Pancreas (tissue), 10 donors: ENCODE measurements around the gene GNA12. TPM values are rescaled to one million over a fixed set of nuclear protein-coding genes. Genes with fewer than 3 reads are reported as not detected.

Experiments used
- ATAC-seq, 4 donors: fragments of 200-7000 bp; cut with Tn5 transposase; one replicate each; pipeline versions ENCODE4 v1.8.0 to v1.9.1; 2020; ENCODE audit warnings: mild to moderate bottlenecking in 4 of 4, moderate library complexity in 4 of 4
- DNase-seq, 6 donors: peaks; one replicate each; pipeline ENCODE4 v3.0.0-alpha.2; 2020
- FAIRE-seq: peaks from 2 replicates; lab custom pipeline; 2012; peaks lifted over from hg19 to GRCh38; lab: Jason Lieb, UNC
- H3K27ac ChIP-seq, 4 donors: fragments of 200-600 bp; sonication (generic); 1 replicate in 3 of 4; 2 replicates in 1 of 4; pipeline versions ENCODE4 v1.5.0 to v1.8.0; 2020
- H3K27me3 ChIP-seq, 4 donors: fragments of 200-600 bp; one replicate each; pipeline ENCODE4 v1.8.0; 2021
- H3K36me3 ChIP-seq, 3 donors: fragments of 200-600 bp; sonication (generic) in 1 of 3; one replicate each; pipeline versions ENCODE4 v1.5.0 to v1.8.0; 2020 to 2021
- H3K4me1 ChIP-seq, 3 donors: fragments of 200-600 bp; one replicate each; pipeline ENCODE4 v1.8.0; 2021
- H3K4me3 ChIP-seq, 4 donors: fragments of 200-600 bp; sonication (generic) in 2 of 4; one replicate each; pipeline versions ENCODE4 v1.5.0 to v1.8.0; 2020 to 2021
- H3K9me3 ChIP-seq, 4 donors: fragments of 200-600 bp; one replicate each; pipeline ENCODE4 v1.8.0; 2021
- WGBS, 2 donors: extraction: QIAGEN DNeasy Blood & Tissue Kit; methylation state at CpG; one replicate each; pipeline ENCODE4 v1.1.7; 2013; 5-methylcytosine and 5-hydroxymethylcytosine counted together
- intact Hi-C, 3 donors: fragments of 100-400 bp; cut with DNase I; formaldehyde crosslinking; loops; one replicate each; pipeline versions ENCODE4 v1.11.1 to v1.14.2; 2022
- polyA plus RNA-seq, 2 donors: library from polyadenylated mRNA; stranded (reverse); fragments of 200-250 nt; gene quantifications; one replicate each; pipeline ENCODE4 v1.2.3, GENCODE V29; 2013
- total RNA-seq, 6 donors: library from RNA; stranded (reverse); fragmentation: NEBNext Ultra II Directional in 4 of 6; extraction: Animal tissue kit (Norgen Biotek cat#: 25700) in 4 of 6; gene quantifications; one replicate each; pipeline versions ENCODE4 v1.2.1 to v1.2.4, GENCODE V29; 2021 to 2023
- TF ChIP-seq, protein P1 (sequence below), 4 donors: fragments of 200-600 bp; sonication (generic) in 3 of 4; IDR thresholded peaks; one replicate each; pipeline versions ENCODE4 v1.5.0 to v1.8.0; 2021; ENCODE audit warnings: antibody characterized with exemption in 4 of 4
- donor health status: healthy with polysubstance abuse.
- donor health status: DM: no; HTN: no; CAD: no; lungs with moderate emphysema.
- donor health status: DM: no; HTN: no; CAD: no.
- donor health status: control.
- donor health status: control.
- donor health status: Bipolar disorder and iron deficiency.
- donor health status: DM: yes; HTN: yes; CAD: no.
- donor health status: DM: no; HTN: no; CAD: no.
- donor health status: DM: no; HTN: no; CAD: no.
- donor health status: DM: yes; HTN: yes; CAD: no.

GNA12 gene
- total and polyA plus RNA-seq, 8 donors, result 7.5 to 23.0 (median 15.9) TPM

DNA sequence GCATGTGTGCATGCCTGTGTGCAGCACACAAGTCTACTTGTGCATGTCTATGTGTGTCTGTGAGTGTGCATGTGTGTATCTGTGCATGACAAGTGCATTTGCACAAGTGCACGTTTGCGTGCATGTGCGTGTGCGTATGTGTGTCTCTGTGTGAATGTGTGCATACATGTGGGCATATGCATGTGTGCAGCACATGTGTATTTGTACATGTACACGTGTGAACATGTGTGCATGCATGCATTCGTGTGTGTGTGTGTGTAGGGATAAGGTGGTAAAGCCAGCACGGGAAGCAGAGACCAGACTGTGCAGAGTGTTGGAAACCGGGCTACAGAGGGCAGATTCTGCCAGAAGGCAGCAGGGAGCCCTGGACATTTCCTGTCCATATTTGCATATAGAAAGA lies 35.9 kb upstream of the GNA12 start:
- no peak overlapping the region for H3K4me3 ChIP-seq
- ATAC-seq (no peak), DNase-seq (no peak), FAIRE-seq (no peak)
- no peaks in the 10 kb centered on the region for H3K9me3 ChIP-seq
- no peak overlapping the region for H3K27ac ChIP-seq
- no peaks in the 10 kb centered on the region for H3K4me1 ChIP-seq
- TF ChIP-seq, protein P1, sequence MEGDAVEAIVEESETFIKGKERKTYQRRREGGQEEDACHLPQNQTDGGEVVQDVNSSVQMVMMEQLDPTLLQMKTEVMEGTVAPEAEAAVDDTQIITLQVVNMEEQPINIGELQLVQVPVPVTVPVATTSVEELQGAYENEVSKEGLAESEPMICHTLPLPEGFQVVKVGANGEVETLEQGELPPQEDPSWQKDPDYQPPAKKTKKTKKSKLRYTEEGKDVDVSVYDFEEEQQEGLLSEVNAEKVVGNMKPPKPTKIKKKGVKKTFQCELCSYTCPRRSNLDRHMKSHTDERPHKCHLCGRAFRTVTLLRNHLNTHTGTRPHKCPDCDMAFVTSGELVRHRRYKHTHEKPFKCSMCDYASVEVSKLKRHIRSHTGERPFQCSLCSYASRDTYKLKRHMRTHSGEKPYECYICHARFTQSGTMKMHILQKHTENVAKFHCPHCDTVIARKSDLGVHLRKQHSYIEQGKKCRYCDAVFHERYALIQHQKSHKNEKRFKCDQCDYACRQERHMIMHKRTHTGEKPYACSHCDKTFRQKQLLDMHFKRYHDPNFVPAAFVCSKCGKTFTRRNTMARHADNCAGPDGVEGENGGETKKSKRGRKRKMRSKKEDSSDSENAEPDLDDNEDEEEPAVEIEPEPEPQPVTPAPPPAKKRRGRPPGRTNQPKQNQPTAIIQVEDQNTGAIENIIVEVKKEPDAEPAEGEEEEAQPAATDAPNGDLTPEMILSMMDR (IDR thresholded peaks at IDR 0.05), result no peak
- H3K27me3 ChIP-seq, result no peaks in the 10 kb centered on the region
- intact Hi-C loops, result no loop called here
- 67 to 78% methylated on average over 8 of the region's 8 CpGs for WGBS, 2 donors
- no peaks in the 10 kb centered on the region for H3K36me3 ChIP-seq

DNA sequence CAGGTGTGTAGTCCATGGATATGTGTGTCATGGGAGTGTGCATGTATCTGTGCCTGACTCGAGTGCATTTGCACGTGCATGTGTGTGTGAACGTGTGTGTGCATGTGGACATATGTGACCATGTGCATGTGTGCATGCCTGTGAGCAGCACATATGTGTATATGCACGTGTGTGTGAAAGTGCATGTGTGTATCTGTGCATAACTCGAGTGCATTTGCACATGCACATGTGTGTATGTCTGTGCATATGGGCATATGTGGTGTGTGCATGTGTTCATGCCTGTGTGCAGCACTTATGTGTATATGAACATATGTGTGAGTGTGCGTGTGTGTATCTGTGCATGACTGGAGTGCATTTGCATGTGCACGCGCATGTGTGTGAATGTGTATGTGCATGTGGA lies 35.2 kb upstream of the GNA12 start:
- DNase-seq, result no peak
- no peaks in the 10 kb centered on the region for H3K27me3 ChIP-seq
- H3K36me3 ChIP-seq, result no peaks in the 10 kb centered on the region
- FAIRE-seq, result no peak
- 85 to 88% methylated on average over 8 of the region's 8 CpGs for WGBS, 2 donors
- H3K4me3 ChIP-seq, result no peak overlapping the region
- H3K4me1 ChIP-seq, result no peaks in the 10 kb centered on the region
- H3K9me3 ChIP-seq, result no peaks in the 10 kb centered on the region
- intact Hi-C loops, result no loop called here
- TF ChIP-seq, protein P1 (IDR thresholded peaks at IDR 0.05), result no peak
- ATAC-seq, result no peak
- H3K27ac ChIP-seq, result no peak overlapping the region

DNA sequence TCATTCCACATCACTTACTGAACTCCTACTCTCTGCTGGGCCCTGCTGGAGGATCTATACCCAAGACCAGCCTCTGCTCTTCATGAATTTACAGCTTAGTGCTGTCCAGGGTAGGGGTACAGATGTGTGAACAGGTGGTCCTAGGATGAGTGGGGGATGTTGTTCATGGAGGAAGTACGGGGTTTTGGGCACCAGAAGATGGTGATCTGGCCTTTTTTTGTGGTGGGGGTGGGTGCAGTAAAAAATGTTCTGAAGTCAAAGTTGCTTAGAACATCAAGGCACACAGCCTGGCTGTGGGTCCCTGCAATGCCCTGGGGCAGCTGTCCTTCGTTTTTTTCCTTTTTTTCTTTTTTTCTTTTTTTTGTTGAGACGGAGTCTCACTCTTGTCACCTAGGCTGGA lies 34.2 kb upstream of the GNA12 start:
- no peak for DNase-seq

DNA sequence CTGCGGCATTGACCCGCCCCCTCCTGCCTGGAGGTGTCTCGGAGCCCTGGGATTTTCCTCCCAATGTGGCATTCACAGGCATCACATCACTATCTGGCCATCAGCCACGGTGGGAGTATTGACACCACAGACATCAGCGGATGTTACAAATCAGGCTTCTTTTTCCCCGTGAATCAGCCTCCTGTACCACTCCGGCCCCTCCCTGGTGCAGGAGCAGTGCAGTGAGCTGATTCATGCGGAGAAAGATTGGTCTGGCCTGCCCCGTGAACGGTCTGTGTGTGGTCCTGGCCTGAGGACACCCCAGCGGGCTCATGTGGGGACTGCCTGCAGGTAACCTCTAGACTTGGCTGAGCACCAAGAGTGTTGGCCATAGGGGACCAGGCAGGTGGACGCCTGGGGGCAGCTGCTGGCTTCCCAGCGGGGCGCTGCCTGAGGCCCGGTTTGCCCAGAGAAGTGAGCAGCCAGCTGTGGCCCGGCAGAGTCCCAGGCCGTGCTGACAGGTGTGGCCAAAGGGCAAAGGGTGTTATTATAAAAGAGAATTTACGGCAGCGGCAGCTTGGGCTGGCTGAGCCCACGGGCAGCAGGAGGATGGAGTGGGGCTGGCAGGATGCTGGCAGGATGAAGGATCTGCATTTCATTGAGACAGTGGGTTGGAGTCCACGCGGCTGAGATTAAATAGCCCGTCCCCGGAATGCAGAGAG lies 32.1 kb upstream of the GNA12 start:
- H3K27ac ChIP-seq, result no peak overlapping the region
- no peak for ATAC-seq
- 65 to 70% methylated on average over 24 of the region's 24 CpGs for WGBS, 2 donors
- no peaks in the 10 kb centered on the region for H3K4me1 ChIP-seq
- no peaks in the 10 kb centered on the region for H3K36me3 ChIP-seq
- no peak for DNase-seq
- intact Hi-C loops, result no loop called here
- H3K9me3 ChIP-seq, result no peaks in the 10 kb centered on the region
- no peaks in the 10 kb centered on the region for H3K27me3 ChIP-seq
- FAIRE-seq, result no peak
- TF ChIP-seq, protein P1 (IDR thresholded peaks at IDR 0.05), result no peak
- H3K4me3 ChIP-seq, result no peak overlapping the region

More for the DNA sequence above, 34.2 kb upstream of the GNA12 start:
- no peaks in the 10 kb centered on the region for H3K9me3 ChIP-seq
- no peak overlapping the region for H3K4me3 ChIP-seq
- no peak overlapping the region for H3K27ac ChIP-seq
- TF ChIP-seq, protein P1 (IDR thresholded peaks at IDR 0.05), result no peak
- H3K36me3 ChIP-seq, result no peaks in the 10 kb centered on the region
- intact Hi-C loops, result no loop called here
- FAIRE-seq (no peak), ATAC-seq (no peak)
- 70 to 71% methylated on average over 3 of the region's 3 CpGs for WGBS, 2 donors
- H3K27me3 ChIP-seq, result no peaks in the 10 kb centered on the region
- H3K4me1 ChIP-seq, result no peaks in the 10 kb centered on the region
